Esophagus muscularis mucosa (tissue), 3 donors: ENCODE results near the gene CAMKMT.

Experiments
- CTCF ChIP-seq, 3 experiments: fragments of 200-600 bp in 2 of 3; fragments of 450-650 bp in 1 of 3; sonication (generic) in 2 of 3; IDR thresholded peaks; one replicate each; pipeline ENCODE4 v1.5.1; 2017 to 2019; ENCODE audit warnings: antibody characterized with exemption in 3 of 3, mild to moderate bottlenecking in 2 of 3, moderate library complexity in 1 of 3
- POLR2AphosphoS5 ChIP-seq, 2 donors: sonication (generic); formaldehyde crosslinking; IDR thresholded peaks; one replicate each; pipeline ENCODE4 v1.6.1; 2017; ENCODE audit warnings: antibody characterized with exemption in 2 of 2

DNA sequence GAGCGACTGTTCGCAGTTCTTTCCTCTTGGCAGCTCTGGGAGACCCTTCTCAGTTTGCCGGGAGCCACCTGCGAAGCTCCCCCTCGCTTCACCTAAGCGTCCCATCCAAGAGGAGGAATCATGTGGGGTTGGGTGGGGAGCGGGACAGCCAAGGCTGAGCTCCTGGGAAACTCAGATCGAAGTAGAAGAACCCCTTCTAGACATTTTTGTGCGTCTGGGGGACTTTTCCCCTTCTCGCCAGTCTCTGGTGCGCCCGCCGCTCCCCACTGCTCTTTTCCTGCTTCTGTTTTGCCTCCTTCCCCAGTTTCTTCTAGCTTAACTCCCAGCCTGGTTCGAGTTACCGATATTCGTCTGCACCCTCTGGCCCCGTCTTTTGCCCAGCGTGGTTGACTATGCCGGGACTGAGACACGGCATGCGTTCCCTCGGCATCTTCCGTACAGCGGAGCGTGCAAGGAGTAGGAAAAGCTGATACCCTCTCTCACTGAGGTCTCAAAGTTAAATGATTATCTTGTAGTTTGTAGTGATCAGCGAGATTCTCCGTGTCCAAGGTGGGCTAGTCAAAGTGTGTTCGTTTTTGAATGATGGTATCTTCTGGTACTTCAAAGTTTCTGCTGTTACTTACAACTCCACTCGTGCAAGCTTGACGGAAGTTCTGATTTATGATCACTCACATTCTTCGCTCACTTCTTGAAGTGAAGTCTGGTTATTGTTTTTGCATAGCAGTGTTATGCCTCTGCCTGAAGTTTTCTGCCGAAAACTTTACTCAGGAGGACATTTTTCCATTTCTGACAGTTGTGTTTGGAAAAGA is 664 bp downstream of the CAMKMT start:
- TF ChIP-seq CTCF (IDR thresholded peaks at IDR 0.05) (no peak), POLR2AphosphoS5 (IDR thresholded peaks at IDR 0.05) (peak in 1 of 2 donors; percentile 27)
